ENCODE measurements around the gene TCF25.
A peak's percentile ranks its signal among the peaks of the same experiment; 100 is the strongest.
"Not testable (repeated sequence)": the region's sequence is repeated elsewhere in the genome, so short reads cannot be mapped to it uniquely, and the experiment has no call there.

Gene TCF25

GRCh38 chr16:89873109-89873971 is at the start of gene TCF25:
TSS of gene TCF25 (plus strand) at chr16:89873592. CDS start at chr16:89873668, 76 bp downstream.
- DNase-seq, result peak; percentile 80 to 92 (median 90)

GRCh38 chr16:89823824-89824148 is 49.6 kb upstream of the TCF25 start:
- not testable (repeated sequence) for DNase-seq

- no peak for DNase-seq
Observed at GRCh38 chr16:89826531-89827382, 46.6 kb upstream of the TCF25 start.

GRCh38 chr16:89827383-89828198 is 45.8 kb upstream of the TCF25 start:
- no peak for DNase-seq

GRCh38 chr16:89828199-89828869 is 45.1 kb upstream of the TCF25 start, which contains the start of gene SPIRE2:
TSS of gene SPIRE2 (plus strand) at chr16:89828475. CDS start at chr16:89828551, 76 bp downstream.
- peak; percentile 47 to 72 (median 60) for DNase-seq

GRCh38 chr16:89828870-89829629 is 44.3 kb upstream of the TCF25 start:
- no peak for DNase-seq

GRCh38 chr16:89829630-89830437 is 43.6 kb upstream of the TCF25 start:
- no peak for DNase-seq

GRCh38 chr16:89831810-89832328 is 41.5 kb upstream of the TCF25 start:
- no peak for DNase-seq

GRCh38 chr16:89833664-89834363 is 39.6 kb upstream of the TCF25 start:
- DNase-seq, result not testable (repeated sequence)

GRCh38 chr16:89834813-89835363 is 38.5 kb upstream of the TCF25 start:
- DNase-seq, result not testable (repeated sequence)

GRCh38 chr16:89836484-89836883 is 36.9 kb upstream of the TCF25 start:
- not testable (repeated sequence) for DNase-seq

- DNase-seq, result no peak
Observed at GRCh38 chr16:89837014-89837546, 36.3 kb upstream of the TCF25 start.

GRCh38 chr16:89841275-89841674 is 32.1 kb upstream of the TCF25 start:
- no peak for DNase-seq

- DNase-seq, result no peak
Observed at GRCh38 chr16:89842471-89843408, 30.7 kb upstream of the TCF25 start.

GRCh38 chr16:89843409-89844350 is 29.7 kb upstream of the TCF25 start:
- DNase-seq, result no peak

- no peak for DNase-seq
Observed at GRCh38 chr16:89844739-89845339, 28.6 kb upstream of the TCF25 start.
